ENCODE results near the gene RPL3.

RPL3 gene

DNA sequence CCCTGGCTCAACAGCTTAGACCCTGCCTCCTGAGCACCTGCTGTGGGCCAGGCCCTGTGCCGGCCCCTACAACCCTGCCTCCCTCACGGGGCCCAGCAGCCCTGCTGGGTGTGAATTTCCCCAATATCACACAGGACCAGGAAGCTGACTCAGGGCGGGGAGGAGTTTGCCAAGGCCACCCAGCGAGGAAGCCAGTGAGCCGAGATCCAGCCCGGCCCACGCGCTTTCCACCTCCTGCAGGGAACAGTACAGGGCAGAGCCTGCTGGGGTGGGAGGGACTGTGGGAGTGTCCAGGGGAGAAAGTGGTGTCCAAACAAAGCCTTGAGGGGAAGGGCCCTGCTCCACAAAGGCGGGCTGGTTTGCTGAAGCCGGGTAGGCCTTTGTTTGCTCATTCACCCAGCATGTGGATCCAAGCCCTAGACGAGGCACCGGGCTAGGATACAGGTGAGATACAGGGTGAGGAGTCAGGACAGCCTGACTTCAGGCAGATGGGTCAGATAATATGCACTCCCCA, 26.8 kb downstream of the RPL3 start:
- no peaks in the 10 kb centered on the region for H3K27me3 ChIP-seq (ENCODE audit: insufficient read depth, insufficient read length)
- no peak for DNase-seq (ENCODE audit: low read depth, low spot score)
- H3K4me3 ChIP-seq (ENCODE audit: insufficient read length, low read depth): no peak overlapping the region
- H3K9me3 ChIP-seq (ENCODE audit: insufficient read depth, low read length): no peaks in the 10 kb centered on the region
- peaks cover 19% of the 10 kb centered on the region for H3K4me1 ChIP-seq (ENCODE audit: insufficient read depth, insufficient read length)
- H3K9ac ChIP-seq (ENCODE audit: insufficient read length, low read depth): no peak overlapping the region
- TF ChIP-seq YY1 (IDR thresholded peaks at IDR 0.05; ENCODE audit: insufficient read depth, insufficient read length): no peak
- no peak for TF ChIP-seq ZNF274 (IDR thresholded peaks at IDR 0.05; ENCODE audit: low read depth, low read length)
- no peak for TF ChIP-seq SUZ12 (IDR thresholded peaks at IDR 0.05; ENCODE audit: extremely low read depth, insufficient read depth, insufficient read length)
- H3K36me3 ChIP-seq (ENCODE audit: insufficient read depth, insufficient read length, low read length): no peaks in the 10 kb centered on the region

DNA sequence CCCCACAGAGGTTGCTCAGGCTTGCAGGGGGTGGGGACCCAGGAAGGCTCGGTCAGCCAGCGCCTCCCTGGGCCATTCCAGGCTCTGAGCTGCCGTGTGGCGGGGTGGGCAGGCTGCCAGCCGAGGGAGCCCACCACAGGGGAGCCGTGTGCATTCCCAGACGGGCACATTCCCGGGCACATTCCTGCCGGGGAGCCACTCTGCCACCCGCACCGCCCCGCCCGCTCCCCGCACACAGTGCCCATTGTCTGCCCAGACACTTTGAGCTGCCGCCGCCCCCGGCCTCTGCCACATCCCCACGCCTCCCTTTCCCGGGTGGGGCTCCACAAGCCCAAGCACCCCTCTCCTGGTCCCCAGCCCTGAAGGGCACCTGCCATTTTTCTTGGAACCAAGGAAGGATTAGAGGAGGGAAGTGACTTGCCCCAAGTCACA, 27.4 kb downstream of the RPL3 start:
- Histone ChIP-seq H3K4me1 (ENCODE audit: insufficient read depth, insufficient read length) (peaks cover 19% of the 10 kb centered on the region), H3K27me3 (ENCODE audit: insufficient read depth, insufficient read length) (no peaks in the 10 kb centered on the region), H3K9ac (ENCODE audit: insufficient read length, low read depth) (no peak overlapping the region), H3K4me3 (ENCODE audit: insufficient read length, low read depth) (no peak overlapping the region), H3K9me3 (ENCODE audit: insufficient read depth, low read length) (no peaks in the 10 kb centered on the region), H3K36me3 (ENCODE audit: insufficient read depth, insufficient read length, low read length) (no peaks in the 10 kb centered on the region)
- no peak for DNase-seq (ENCODE audit: low read depth, low spot score)
- TF ChIP-seq YY1 (IDR thresholded peaks at IDR 0.05; ENCODE audit: insufficient read depth, insufficient read length) (no peak), SUZ12 (IDR thresholded peaks at IDR 0.05; ENCODE audit: extremely low read depth, insufficient read depth, insufficient read length) (no peak)

DNA sequence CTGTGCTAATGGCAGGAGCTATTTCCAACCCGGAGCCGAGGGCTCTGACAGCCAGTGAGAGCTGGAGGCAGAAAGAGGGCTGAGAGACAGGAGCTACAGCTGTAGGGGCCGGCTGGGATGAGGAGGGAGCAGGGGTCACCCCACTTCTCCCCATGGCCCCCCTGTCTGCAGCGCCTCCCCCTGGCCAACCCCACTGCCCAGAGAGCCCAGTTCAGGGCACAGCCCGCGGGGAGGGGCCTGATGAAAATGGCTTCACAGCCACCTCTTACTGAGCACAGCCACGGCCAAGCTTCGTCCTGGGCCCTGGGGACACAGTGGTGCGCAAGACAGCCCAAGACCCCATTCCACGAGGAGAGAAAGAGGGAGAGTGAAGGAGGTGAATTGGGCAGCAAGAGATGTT, 27.9 kb downstream of the RPL3 start:
- Histone ChIP-seq H3K4me1 (ENCODE audit: insufficient read depth, insufficient read length) (peaks cover 19% of the 10 kb centered on the region), H3K4me3 (ENCODE audit: insufficient read length, low read depth) (no peak overlapping the region), H3K9ac (ENCODE audit: insufficient read length, low read depth) (no peak overlapping the region), H3K27me3 (ENCODE audit: insufficient read depth, insufficient read length) (no peaks in the 10 kb centered on the region), H3K9me3 (ENCODE audit: insufficient read depth, low read length) (no peaks in the 10 kb centered on the region), H3K36me3 (ENCODE audit: insufficient read depth, insufficient read length, low read length) (no peaks in the 10 kb centered on the region)
- TF ChIP-seq SUZ12 (IDR thresholded peaks at IDR 0.05; ENCODE audit: extremely low read depth, insufficient read depth, insufficient read length) (no peak), YY1 (IDR thresholded peaks at IDR 0.05; ENCODE audit: insufficient read depth, insufficient read length) (no peak), ZNF274 (IDR thresholded peaks at IDR 0.05; ENCODE audit: low read depth, low read length) (no peak)
- no peak for DNase-seq (ENCODE audit: low read depth, low spot score)

DNA sequence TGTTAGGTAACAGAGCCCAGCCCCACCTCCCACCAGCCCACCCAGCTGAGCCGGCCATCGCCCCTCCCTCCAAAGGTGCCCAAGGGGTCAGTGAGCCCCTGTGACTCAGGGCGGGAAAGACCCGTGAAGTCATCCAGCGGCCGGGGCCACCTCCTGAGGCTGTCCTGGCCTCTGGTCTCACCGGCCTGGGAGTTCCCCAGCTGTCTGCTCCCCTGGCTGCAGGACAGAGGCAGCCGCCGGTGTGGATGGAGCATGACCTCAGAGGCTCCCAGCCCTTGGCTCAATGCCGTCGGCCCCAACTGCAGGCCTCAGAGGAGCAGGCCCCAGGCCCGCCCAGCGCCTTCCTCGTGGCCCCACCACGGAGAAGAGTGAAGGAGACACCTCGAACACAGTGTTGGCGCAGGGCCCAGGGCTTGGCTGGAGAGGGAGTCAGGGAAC, 28.7 kb downstream of the RPL3 start:
- no peaks in the 10 kb centered on the region for H3K36me3 ChIP-seq (ENCODE audit: insufficient read depth, insufficient read length, low read length)
- no peaks in the 10 kb centered on the region for H3K9me3 ChIP-seq (ENCODE audit: insufficient read depth, low read length)
- TF ChIP-seq ZNF274 (IDR thresholded peaks at IDR 0.05; ENCODE audit: low read depth, low read length) (no peak), SUZ12 (IDR thresholded peaks at IDR 0.05; ENCODE audit: extremely low read depth, insufficient read depth, insufficient read length) (no peak), YY1 (IDR thresholded peaks at IDR 0.05; ENCODE audit: insufficient read depth, insufficient read length) (no peak)
- DNase-seq (ENCODE audit: low read depth, low spot score): no peak
- H3K4me3 ChIP-seq (ENCODE audit: insufficient read length, low read depth): no peak overlapping the region
- peak overlapping the region; percentile 32 for H3K9ac ChIP-seq (ENCODE audit: insufficient read length, low read depth)
- H3K4me1 ChIP-seq (ENCODE audit: insufficient read depth, insufficient read length): peaks cover 19% of the 10 kb centered on the region
- H3K27me3 ChIP-seq (ENCODE audit: insufficient read depth, insufficient read length): no peaks in the 10 kb centered on the region

DNA sequence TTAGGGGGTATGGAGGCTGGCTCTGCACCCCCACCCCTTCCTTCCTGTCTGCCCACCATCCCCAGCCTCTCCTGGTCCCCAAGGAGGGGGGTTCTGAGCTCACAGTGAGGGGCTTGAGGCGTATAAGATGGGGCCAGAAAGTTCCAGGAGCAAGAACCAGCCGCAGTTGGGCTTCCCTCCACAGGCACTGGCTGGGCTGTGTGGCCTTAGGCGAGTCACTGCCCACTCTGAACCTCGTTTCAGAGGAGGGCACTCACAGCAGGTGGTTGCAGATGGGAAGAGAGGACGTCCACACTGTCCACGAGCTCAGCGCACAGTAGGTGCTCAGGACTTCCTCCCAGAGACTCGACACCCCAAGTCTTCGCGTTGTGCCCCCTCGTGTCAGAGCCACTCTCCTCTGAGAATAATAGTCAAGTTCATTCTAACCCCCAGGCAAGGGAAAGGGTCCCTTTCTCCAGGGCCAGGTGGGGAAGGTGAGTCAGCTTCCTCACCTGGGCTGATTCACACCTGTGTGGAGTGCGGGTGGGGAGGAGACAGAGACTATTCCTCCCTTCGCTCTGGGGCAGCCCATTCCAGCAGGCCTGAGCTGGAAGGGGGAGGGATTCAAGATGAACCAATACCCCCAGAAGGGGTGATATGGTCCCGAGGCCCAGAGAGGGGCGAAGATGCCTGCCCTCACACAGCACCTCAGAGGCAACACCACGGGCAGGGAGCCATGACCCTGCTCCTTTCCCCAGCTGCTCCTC, 29.3 kb downstream of the RPL3 start:
- H3K36me3 ChIP-seq (ENCODE audit: insufficient read depth, insufficient read length, low read length): no peaks in the 10 kb centered on the region
- no peaks in the 10 kb centered on the region for H3K27me3 ChIP-seq (ENCODE audit: insufficient read depth, insufficient read length)
- no peaks in the 10 kb centered on the region for H3K9me3 ChIP-seq (ENCODE audit: insufficient read depth, low read length)
- H3K4me1 ChIP-seq (ENCODE audit: insufficient read depth, insufficient read length): peaks cover 19% of the 10 kb centered on the region
- H3K4me3 ChIP-seq (ENCODE audit: insufficient read length, low read depth): no peak overlapping the region
- no peak for DNase-seq (ENCODE audit: low read depth, low spot score)
- H3K9ac ChIP-seq (ENCODE audit: insufficient read length, low read depth): peak overlapping the region; percentile 21
- no peak for TF ChIP-seq YY1 (IDR thresholded peaks at IDR 0.05; ENCODE audit: insufficient read depth, insufficient read length)
- no peak for TF ChIP-seq SUZ12 (IDR thresholded peaks at IDR 0.05; ENCODE audit: extremely low read depth, insufficient read depth, insufficient read length)
- TF ChIP-seq ZNF274 (IDR thresholded peaks at IDR 0.05; ENCODE audit: low read depth, low read length): no peak

DNA sequence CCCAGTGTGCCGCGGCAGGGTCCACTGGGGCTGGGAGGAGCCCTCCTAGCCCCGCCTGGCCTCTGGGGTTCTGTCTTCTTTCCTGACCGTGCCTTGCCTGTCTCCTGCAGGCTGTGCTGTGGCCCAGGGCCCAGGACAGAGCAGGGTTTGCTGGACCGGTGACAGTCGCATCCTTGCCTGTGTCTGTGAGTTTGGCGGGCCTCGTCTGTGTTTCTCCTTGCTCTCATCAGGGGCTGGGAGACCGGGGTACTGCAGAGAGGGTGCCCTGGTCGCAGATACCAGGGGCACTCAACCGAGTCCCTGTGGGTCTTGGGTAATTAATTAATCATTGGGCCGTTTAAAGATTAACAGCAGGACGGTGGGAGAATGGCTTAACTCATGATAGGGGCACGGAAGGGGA, 29.9 kb downstream of the RPL3 start:
- TF ChIP-seq SUZ12 (IDR thresholded peaks at IDR 0.05; ENCODE audit: extremely low read depth, insufficient read depth, insufficient read length): no peak
- no peak for TF ChIP-seq ZNF274 (IDR thresholded peaks at IDR 0.05; ENCODE audit: low read depth, low read length)
- no peak for TF ChIP-seq YY1 (IDR thresholded peaks at IDR 0.05; ENCODE audit: insufficient read depth, insufficient read length)
- Histone ChIP-seq H3K9me3 (ENCODE audit: insufficient read depth, low read length) (peaks cover 4% of the 10 kb centered on the region; the same call in 1 of the 2 replicates), H3K36me3 (ENCODE audit: insufficient read depth, insufficient read length, low read length) (no peaks in the 10 kb centered on the region), H3K27me3 (ENCODE audit: insufficient read depth, insufficient read length) (no peaks in the 10 kb centered on the region), H3K4me3 (ENCODE audit: insufficient read length, low read depth) (no peak overlapping the region), H3K9ac (ENCODE audit: insufficient read length, low read depth) (peak overlapping the region; percentile 21), H3K4me1 (ENCODE audit: insufficient read depth, insufficient read length) (peaks cover 16% of the 10 kb centered on the region)
- no peak for DNase-seq (ENCODE audit: low read depth, low spot score)

DNA sequence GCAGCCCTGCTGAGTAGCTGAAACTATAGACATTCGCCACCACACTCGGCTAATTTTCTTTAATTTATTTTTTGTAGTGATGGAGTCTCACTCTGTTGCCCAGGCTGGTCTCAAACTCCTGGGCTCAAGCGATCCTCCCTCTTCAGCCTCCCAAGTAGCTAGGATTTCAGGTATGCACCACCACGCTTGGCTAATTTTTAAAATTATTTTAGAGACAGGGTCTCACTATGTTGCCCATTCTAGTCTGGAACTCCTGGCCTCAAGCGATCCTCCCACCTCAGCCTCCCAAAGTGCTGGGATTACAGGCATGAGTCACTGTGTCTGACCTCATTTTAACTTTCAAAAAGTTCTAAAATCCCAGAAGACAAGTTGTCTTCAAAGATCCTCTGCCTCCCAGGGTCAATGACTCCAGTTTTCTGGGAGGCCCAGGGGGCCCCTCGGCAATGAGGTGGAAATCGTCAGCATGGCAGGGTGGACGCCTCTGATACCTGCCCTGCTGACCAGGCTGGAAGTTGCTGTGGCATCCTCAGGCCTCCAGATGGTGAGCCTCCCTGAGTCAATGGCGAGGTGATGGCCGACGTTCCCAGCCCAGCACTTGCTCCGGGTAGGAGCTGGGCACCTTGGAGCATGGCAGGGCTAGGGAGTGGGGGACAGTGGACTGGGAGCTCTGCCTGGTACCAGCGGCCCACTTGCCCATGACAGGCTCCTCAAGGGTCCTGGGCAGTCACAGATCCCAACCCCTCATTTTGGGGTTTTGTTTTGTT, 31.1 kb downstream of the RPL3 start:
- H3K36me3 ChIP-seq (ENCODE audit: insufficient read depth, insufficient read length, low read length): no peaks in the 10 kb centered on the region
- peaks cover 4% of the 10 kb centered on the region; the same call in 1 of the 2 replicates for H3K9me3 ChIP-seq (ENCODE audit: insufficient read depth, low read length)
- no peak for DNase-seq (ENCODE audit: low read depth, low spot score)
- no peak for TF ChIP-seq SUZ12 (IDR thresholded peaks at IDR 0.05; ENCODE audit: extremely low read depth, insufficient read depth, insufficient read length)
- TF ChIP-seq YY1 (IDR thresholded peaks at IDR 0.05; ENCODE audit: insufficient read depth, insufficient read length): no peak
- TF ChIP-seq ZNF274 (IDR thresholded peaks at IDR 0.05; ENCODE audit: low read depth, low read length): no peak
- no peak overlapping the region for H3K9ac ChIP-seq (ENCODE audit: insufficient read length, low read depth)
- H3K4me1 ChIP-seq (ENCODE audit: insufficient read depth, insufficient read length): peaks cover 19% of the 10 kb centered on the region
- H3K27me3 ChIP-seq (ENCODE audit: insufficient read depth, insufficient read length): no peaks in the 10 kb centered on the region
- H3K4me3 ChIP-seq (ENCODE audit: insufficient read length, low read depth): no peak overlapping the region

All from NT2/D1 (cell line).